ENCODE measurements around the gene PIP.
"Not testable (repeated sequence)": the region's sequence is repeated elsewhere in the genome, so short reads cannot be mapped to it uniquely, and the experiment has no call there.

PIP gene

DNA sequence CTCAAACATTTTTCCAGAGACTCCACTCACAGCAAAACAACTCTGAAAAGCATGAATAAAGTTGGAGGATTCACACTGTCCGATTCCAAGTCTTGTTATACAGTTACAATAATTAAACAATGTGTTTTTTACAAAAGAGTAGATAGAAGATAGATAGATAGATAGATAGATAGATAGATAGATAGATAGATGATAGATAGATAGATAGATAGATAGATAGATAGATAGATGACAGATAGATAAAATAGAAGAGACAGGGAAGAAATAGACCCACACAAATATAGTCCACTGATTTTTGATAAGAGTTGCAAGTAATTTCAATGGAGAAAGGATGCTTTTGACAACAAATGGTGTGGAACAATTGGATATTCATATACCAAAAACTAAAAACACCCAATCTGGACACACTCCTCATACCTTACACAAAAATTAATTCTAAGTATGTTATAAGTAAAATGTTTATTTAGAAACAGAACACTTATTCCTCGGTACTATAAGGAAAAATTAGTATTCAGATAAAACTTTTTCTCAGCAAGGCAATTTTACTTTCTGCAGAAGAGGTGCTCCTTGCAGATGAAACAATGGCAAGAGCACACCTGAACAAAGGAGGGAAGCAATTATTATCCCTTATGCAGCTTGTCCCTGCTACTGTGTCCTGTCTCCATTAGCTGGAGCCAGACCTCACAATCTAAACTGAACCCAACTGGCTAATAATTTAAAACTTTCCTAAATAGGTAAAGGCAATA, 45.7 kb downstream of the PIP start:
- no peak for DNase-seq

- not testable (repeated sequence) for DNase-seq
Measured at GRCh38 chr7:143180771-143181170, 48.9 kb downstream of the PIP start.

DNA sequence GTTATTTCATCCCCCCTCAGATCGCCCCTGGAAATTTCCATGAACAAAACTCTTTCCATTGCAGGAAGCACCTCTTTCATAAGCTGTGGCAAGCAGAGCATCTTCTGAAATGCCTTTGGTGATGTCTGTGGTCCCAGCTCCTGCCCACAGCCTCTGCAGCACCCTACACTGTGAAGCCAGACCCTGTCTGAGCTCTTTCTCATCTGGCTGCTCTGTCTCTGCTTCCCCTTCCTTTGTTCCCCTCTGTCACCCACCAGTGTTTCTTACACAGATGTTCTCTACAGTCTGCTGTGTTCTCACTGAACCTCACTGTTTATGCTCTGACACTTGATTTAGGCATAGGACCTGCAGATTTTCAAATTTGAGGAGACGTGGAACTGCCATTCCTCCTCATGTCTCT, 49.5 kb downstream of the PIP start:
- no peak for DNase-seq

GRCh38 chr7:143183024-143183423, 51.1 kb downstream of the PIP start, which contains the start of gene TAS2R39:
Gene TAS2R39, plus strand, starts transcription at chr7:143183419. Its CDS starts 0 bp downstream, at chr7:143183419.
- DNase-seq, result no peak

DNA sequence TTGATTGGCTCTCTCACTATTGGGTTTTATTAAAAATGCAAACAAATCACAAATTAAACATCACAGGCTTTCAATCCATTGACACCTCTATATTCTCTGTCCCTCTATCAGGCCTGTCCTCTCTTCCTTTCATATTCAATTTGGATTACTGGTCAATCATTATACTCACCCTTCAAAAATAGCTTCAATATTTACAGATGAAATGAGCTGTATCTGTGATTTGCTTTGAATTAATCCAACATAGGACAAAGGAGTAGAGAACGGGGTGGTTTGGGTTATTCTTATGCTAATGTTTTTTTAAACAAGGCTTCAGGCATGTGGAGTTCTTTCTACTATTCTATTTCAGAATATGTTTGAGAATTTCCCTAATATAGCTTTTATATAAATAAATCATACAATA, 53.7 kb downstream of the PIP start:
- no peak for DNase-seq

DNA sequence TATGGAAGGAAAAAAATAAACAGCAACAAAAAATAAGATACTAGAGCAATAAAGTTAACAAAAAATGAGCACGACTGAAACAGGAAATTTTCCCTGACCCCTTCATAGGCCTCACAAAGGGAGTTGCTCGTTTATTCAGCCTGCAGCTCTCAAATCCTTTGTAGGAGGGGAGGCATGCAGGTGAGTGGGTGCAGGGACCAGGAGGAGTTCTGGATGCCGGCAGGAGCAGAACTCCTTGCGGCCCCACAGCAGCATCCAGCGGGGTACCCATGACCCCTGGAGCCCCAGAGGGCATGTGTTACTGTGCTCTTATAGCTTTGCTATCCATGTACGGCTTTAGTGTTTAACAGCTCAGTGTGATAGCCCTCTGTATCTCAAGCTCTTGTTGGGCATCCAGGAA, 57.1 kb downstream of the PIP start:
- no peak for DNase-seq
